Lower leg skin (tissue), 3 donors: ENCODE measurements around the gene DPP6.

Experiments
- CTCF ChIP-seq, 3 donors: fragments of 450-650 bp; IDR thresholded peaks; one replicate each; pipeline ENCODE4 v1.5.1; 2016; ENCODE audit warnings: antibody characterized with exemption in 3 of 3, mild to moderate bottlenecking in 3 of 3, moderate library complexity in 2 of 3
- POLR2A ChIP-seq, 2 donors: fragments of 450-650 bp; IDR thresholded peaks; one replicate each; pipeline ENCODE4 v1.6.1; 2016 to 2017; ENCODE audit warnings: antibody characterized with exemption in 2 of 2, mild to moderate bottlenecking in 1 of 2, moderate library complexity in 1 of 2

GRCh38 chr7:154867068-154867467 lies 814.9 kb downstream of the DPP6 start:
- TF ChIP-seq CTCF (IDR thresholded peaks at IDR 0.05) (no peak), POLR2A (IDR thresholded peaks at IDR 0.05) (no peak)
